GM12878 (cell line): ENCODE measurements around the gene TTLL7.

Experiments used
- CTCF ChIP-seq, 3 experiments: IDR thresholded peaks in 2 of 3; conservative IDR thresholded peaks in 1 of 3; 2 replicates each; pipeline ENCODE4 v1.5.1; 2011; ENCODE audit warnings: low read depth in 3 of 3, low read length in 3 of 3, mild to moderate bottlenecking in 3 of 3, control low read depth in 2 of 3, moderate library complexity in 2 of 3, inconsistent platforms in 1 of 3, mixed read lengths in 1 of 3; ENCODE audit not compliant: control insufficient read depth in 2 of 3, insufficient read depth in 1 of 3; ENCODE audit errors: extremely low read depth in 1 of 3
- HDAC2 ChIP-seq: fragments of 200-600 bp; sonication (generic); IDR thresholded peaks from 2 replicates; pipeline ENCODE4 v1.6.1; 2017
- POLR2AphosphoS5 ChIP-seq: IDR thresholded peaks from 2 replicates; pipeline ENCODE4 v1.6.1; 2011; ENCODE audit warnings: mild to moderate bottlenecking, low read length, inconsistent platforms
- SIN3A ChIP-seq: IDR thresholded peaks from 2 replicates; pipeline ENCODE4 v1.6.1; 2012; ENCODE audit warnings: low read depth, low read length, improper control_type of control experiment
- SMAD5 ChIP-seq: IDR thresholded peaks from 2 replicates; pipeline ENCODE4 v1.6.1; 2016; ENCODE audit warnings: antibody characterized with exemption, low read depth

- TF ChIP-seq HDAC2 (no peak), CTCF (IDR thresholded peaks at IDR 0.05 in 2 of 3, conservative IDR thresholded peaks at IDR 0.05 in 1 of 3; ENCODE audit: control insufficient read depth in 2 of 3, extremely low read depth in 1 of 3, insufficient read depth in 1 of 3, low read depth in 3 of 3, low read length in 3 of 3) (peak; percentile 42 to 51 (median 46); a peak in 5 of 6 replicates), SIN3A (no peak), POLR2AphosphoS5 (no peak), SMAD5 (no peak)
These were observed 93.5 kb downstream of the TTLL7 start for GRCh38 chr1:83905315-83905907.
